Right atrium auricular region (tissue), 2 donors: Measurements from ENCODE around the gene CTPS1. TPM values are rescaled to one million over a fixed set of nuclear protein-coding genes. Genes with fewer than 3 reads are reported as not detected.

ENCODE experiments used
- DNase-seq: peaks from one replicate; pipeline ENCODE4 v3.0.0-alpha.2; 2019; ENCODE audit warnings: low spot score
- H3K27ac ChIP-seq, 2 donors: fragments of 200-600 bp; sonication (generic); 1 replicate in 1 of 2; 2 replicates in 1 of 2; pipeline ENCODE4 v1.5.1; 2016 to 2019
- H3K27me3 ChIP-seq, 2 donors: fragments of 200-600 bp; sonication (generic); one replicate each; pipeline versions ENCODE4 v1.5.1 to v1.6.0; 2017 to 2019
- H3K36me3 ChIP-seq: fragments of 200-600 bp; sonication (generic); one replicate; pipeline ENCODE4 v1.5.1; 2016
- H3K4me1 ChIP-seq, 2 donors: fragments of 200-600 bp; sonication (generic); one replicate each; pipeline versions ENCODE4 v1.5.1 to v1.6.0; 2017 to 2019
- H3K4me3 ChIP-seq, 2 donors: fragments of 200-600 bp; sonication (generic); 1 replicate in 1 of 2; 2 replicates in 1 of 2; pipeline ENCODE4 v1.5.1; 2017 to 2019; ENCODE audit warnings: mild to moderate bottlenecking in 1 of 2, moderate library complexity in 1 of 2
- H3K9me3 ChIP-seq, 2 donors: fragments of 200-600 bp; sonication (generic); one replicate each; pipeline ENCODE4 v1.5.1; 2019
- total RNA-seq, 2 donors: library from RNA; depleted of rRNA; stranded (reverse); fragments of >200 nt; gene quantifications; one replicate each; pipeline ENCODE4 v1.1.0, GENCODE V29; 2016
- TF ChIP-seq, protein P1 (sequence below), 2 donors: fragments of 200-600 bp; sonication (generic); IDR thresholded peaks; one replicate each; pipeline ENCODE4 v1.5.1; 2019; ENCODE audit warnings: antibody characterized with exemption in 2 of 2

Gene CTPS1
- total RNA-seq, 2 donors from 2014 or later = 8.8 to 15.4 TPM

DNA sequence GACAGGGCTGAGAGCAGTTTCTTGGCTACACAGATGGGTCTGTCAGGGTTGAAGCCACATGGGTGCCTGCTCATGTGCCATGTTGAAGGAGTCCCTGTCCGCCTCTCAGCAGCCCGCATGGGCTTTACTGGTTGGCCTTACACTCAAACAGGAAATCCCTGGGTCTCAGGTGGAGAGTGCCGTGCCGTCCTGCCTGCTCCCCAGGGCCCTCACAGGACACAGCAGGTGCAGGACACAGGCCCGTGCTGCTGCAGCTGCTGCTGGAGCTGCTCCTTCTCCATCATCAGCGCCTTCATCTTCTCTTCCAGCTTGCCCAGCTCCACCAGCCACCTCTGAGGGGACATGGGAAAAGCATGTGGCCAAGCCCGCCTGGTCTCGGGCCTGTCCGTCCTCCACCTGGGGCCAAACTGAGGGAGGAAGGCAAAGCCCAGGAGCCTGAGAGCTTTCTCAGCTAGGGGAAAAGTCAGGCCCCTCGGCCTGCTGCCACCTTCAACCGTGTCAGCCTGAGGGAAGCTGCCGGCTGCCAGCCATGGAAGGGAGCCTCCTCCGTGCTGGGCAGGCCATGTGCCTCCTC lies 36.5 kb downstream of the CTPS1 start:
- DNase-seq = no peak
- H3K36me3 ChIP-seq = peaks cover 11% of the 10 kb centered on the region
- no peak overlapping the region for H3K27ac ChIP-seq

DNA sequence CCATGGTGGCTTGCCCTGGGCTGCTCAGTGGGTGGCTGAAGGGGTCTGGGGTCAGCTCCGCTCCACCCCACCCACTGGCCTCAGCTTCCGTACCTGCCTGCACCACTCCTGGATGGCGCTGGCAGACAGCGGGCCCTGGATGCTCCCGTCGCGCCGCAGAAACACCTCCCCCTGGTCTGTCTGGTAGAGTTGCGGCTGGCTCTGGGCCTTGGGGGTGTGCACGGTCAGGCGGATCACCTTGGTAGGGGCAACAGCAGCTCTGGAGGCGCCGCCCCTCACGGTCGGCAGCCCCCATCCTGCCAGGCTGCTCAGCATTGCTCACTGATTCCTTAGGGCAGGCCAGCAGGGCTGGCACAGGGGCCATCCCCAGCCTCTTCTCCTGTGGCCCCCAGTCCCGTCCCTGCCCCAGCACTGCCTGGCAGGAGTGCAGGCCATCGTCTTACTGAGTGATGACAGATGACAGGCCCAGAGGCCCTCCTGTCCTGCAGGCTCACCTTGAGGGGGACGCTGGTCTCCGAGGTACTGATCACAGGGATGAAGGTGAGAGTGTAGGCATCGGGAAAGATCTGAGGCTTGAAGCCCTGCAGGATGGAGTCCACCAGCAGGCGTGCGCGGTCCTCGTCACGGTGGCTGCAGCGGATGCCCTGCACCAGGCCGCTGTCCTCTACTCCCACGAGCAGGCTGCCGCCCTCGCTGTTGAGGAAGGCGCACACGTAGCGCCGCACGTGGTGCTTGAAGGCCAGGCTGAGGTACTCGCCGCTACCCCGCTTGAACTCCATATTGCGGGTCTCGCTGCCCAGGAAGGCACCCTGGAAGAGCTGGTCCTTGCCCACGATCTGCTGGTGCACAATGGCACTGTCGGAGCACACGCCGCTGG lies 37.9 kb downstream of the CTPS1 start:
- Histone ChIP-seq H3K4me3 (no peak overlapping the region), H3K27ac (no peak overlapping the region), H3K36me3 (peaks cover 4% of the 10 kb centered on the region), H3K9me3 (no peaks in the 10 kb centered on the region), H3K27me3 (no peaks in the 10 kb centered on the region), H3K4me1 (peaks cover 0 to 36% of the 10 kb centered on the region in 2 donors)
- no peak for DNase-seq
- TF ChIP-seq, protein P1, sequence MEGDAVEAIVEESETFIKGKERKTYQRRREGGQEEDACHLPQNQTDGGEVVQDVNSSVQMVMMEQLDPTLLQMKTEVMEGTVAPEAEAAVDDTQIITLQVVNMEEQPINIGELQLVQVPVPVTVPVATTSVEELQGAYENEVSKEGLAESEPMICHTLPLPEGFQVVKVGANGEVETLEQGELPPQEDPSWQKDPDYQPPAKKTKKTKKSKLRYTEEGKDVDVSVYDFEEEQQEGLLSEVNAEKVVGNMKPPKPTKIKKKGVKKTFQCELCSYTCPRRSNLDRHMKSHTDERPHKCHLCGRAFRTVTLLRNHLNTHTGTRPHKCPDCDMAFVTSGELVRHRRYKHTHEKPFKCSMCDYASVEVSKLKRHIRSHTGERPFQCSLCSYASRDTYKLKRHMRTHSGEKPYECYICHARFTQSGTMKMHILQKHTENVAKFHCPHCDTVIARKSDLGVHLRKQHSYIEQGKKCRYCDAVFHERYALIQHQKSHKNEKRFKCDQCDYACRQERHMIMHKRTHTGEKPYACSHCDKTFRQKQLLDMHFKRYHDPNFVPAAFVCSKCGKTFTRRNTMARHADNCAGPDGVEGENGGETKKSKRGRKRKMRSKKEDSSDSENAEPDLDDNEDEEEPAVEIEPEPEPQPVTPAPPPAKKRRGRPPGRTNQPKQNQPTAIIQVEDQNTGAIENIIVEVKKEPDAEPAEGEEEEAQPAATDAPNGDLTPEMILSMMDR (IDR thresholded peaks at IDR 0.05) = no peak

More for the DNA sequence above, 36.5 kb downstream of the CTPS1 start:
- no peak overlapping the region for H3K4me3 ChIP-seq
- H3K9me3 ChIP-seq = no peaks in the 10 kb centered on the region
- H3K27me3 ChIP-seq = no peaks in the 10 kb centered on the region
- TF ChIP-seq, protein P1 (IDR thresholded peaks at IDR 0.05) = no peak
- peaks cover 0 to 24% of the 10 kb centered on the region in 2 donors for H3K4me1 ChIP-seq

DNA sequence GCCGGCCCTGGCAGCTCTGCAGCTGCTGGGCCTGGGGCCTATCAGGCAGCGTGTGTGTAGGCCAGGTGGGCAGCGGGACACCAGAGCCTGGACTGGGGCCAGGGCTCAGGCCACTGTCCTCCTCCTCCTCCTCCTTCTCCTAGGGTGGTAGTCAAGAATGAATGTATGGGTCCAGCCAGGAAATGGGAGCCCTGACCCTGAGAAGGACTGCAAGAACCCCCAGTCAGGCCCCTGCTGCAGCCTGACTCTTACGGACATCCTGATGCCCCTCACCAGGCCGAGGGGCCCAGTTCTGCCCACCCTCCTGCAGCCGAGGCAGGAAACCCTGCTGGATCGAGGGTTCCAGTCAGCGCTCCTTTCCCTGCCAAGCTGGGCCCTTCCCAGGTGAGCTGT lies 38.5 kb downstream of the CTPS1 start:
- TF ChIP-seq, protein P1 (IDR thresholded peaks at IDR 0.05) = no peak
- peaks cover 0 to 36% of the 10 kb centered on the region in 2 donors for H3K4me1 ChIP-seq
- no peak for DNase-seq
- H3K27me3 ChIP-seq = no peaks in the 10 kb centered on the region
- H3K9me3 ChIP-seq = no peaks in the 10 kb centered on the region
- peaks cover 8% of the 10 kb centered on the region for H3K36me3 ChIP-seq
- no peak overlapping the region for H3K4me3 ChIP-seq
- H3K27ac ChIP-seq = no peak overlapping the region

DNA sequence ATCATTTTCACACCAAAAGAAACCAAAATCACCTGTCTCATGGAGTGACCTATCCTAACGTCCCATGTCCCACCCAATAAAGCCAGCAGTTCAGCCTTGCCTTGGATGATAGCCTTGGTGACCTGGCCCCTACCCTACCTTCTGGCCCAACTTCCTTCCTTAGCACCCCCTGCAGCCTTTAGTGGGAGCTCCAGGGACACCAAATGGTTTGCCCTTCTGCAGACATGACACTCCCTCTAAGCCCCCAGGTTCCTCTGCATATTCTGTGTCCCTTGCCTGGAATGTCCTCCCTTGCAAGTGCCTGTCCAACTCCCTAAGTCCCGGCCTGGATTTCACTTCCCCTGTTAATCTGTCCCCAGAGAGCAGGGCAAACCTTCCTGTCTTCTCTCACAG lies 39.9 kb downstream of the CTPS1 start:
- H3K27ac ChIP-seq = no peak overlapping the region
- DNase-seq = no peak

DNA sequence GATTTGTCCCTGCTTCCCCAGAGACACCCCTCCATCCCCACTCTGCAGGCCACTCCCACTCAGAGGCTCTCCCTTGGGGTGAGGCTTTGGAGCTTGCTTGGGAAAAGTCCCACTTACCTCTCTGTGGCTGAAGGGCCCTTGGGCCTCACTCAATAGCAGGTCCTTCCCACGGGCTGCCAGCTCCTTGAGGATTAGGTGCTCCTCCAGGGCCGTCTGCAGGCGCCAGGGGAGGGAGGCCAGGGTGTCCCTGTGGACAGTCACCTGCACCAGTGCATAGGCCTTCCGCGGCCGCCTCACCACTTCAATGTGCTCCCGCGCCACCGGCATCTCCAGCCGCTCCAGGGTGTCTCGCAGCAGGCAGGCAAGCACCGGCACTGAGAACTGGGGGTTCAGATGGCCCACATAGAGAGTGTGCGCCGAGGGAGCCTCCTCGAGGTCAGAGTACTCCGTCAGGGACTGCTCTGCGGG lies 40.6 kb downstream of the CTPS1 start:
- H3K4me1 ChIP-seq = peaks cover 0 to 20% of the 10 kb centered on the region in 2 donors
- no peak for DNase-seq
- H3K27ac ChIP-seq = no peak overlapping the region
- TF ChIP-seq, protein P1 (IDR thresholded peaks at IDR 0.05) = no peak
- no peaks in the 10 kb centered on the region for H3K9me3 ChIP-seq
- H3K27me3 ChIP-seq = no peaks in the 10 kb centered on the region
- H3K4me3 ChIP-seq = no peak overlapping the region
- H3K36me3 ChIP-seq = peaks cover 8% of the 10 kb centered on the region

More for the DNA sequence above, 39.9 kb downstream of the CTPS1 start:
- TF ChIP-seq, protein P1 (IDR thresholded peaks at IDR 0.05) = no peak
- no peak overlapping the region for H3K4me3 ChIP-seq
- peaks cover 8% of the 10 kb centered on the region for H3K36me3 ChIP-seq
- H3K27me3 ChIP-seq = no peaks in the 10 kb centered on the region
- peaks cover 0 to 24% of the 10 kb centered on the region in 2 donors for H3K4me1 ChIP-seq
- H3K9me3 ChIP-seq = no peaks in the 10 kb centered on the region
